ENCODE measurements around the gene EIF4E2.
A peak's percentile ranks its signal among the peaks of the same experiment; 100 is the strongest.

The EIF4E2 gene

GRCh38 chr2:232550354-232551249 is at the start of gene EIF4E2, which contains the start of gene TIGD1:
Gene EIF4E2 (plus strand): TSS chr2:232550689. CDS start chr2:232550725, 36 bp downstream.
Gene TIGD1 (minus strand): TSS chr2:232550557. CDS start chr2:232549882, 675 bp downstream.
- peak; percentile 78 for DNase-seq

GRCh38 chr2:232501331-232501771 is 49.1 kb upstream of the EIF4E2 start:
- DNase-seq = no peak

GRCh38 chr2:232501794-232502390 is 48.6 kb upstream of the EIF4E2 start:
- DNase-seq = no peak

- peak; percentile 20 for DNase-seq
These were observed 48.0 kb upstream of the EIF4E2 start for GRCh38 chr2:232502511-232502910.

GRCh38 chr2:232502911-232503808 is 47.3 kb upstream of the EIF4E2 start:
- no peak for DNase-seq

- no peak for DNase-seq
These were observed 46.6 kb upstream of the EIF4E2 start for GRCh38 chr2:232503809-232504323.

GRCh38 chr2:232504438-232504837 is 46.1 kb upstream of the EIF4E2 start:
- DNase-seq = no peak

- no peak for DNase-seq
These were observed 44.6 kb upstream of the EIF4E2 start for GRCh38 chr2:232505856-232506255.

- DNase-seq = no peak
These were observed 43.8 kb upstream of the EIF4E2 start for GRCh38 chr2:232506709-232507108.

GRCh38 chr2:232508251-232508650 is 42.2 kb upstream of the EIF4E2 start:
- no peak for DNase-seq

GRCh38 chr2:232511336-232511890 is 39.1 kb upstream of the EIF4E2 start:
- peak; percentile 34 for DNase-seq

GRCh38 chr2:232512602-232513001 is 37.9 kb upstream of the EIF4E2 start:
- DNase-seq = no peak

- DNase-seq = no peak
These were observed 37.1 kb upstream of the EIF4E2 start for GRCh38 chr2:232513353-232513752.

- DNase-seq = no peak
These were observed 34.9 kb upstream of the EIF4E2 start for GRCh38 chr2:232515639-232516038.

GRCh38 chr2:232516551-232516950 is 33.9 kb upstream of the EIF4E2 start:
- no peak for DNase-seq

- DNase-seq = no peak
These were observed 31.6 kb upstream of the EIF4E2 start for GRCh38 chr2:232518844-232519243.

- no peak for DNase-seq
These were observed 30.7 kb upstream of the EIF4E2 start, which contains the start of gene PRSS56 for GRCh38 chr2:232519581-232520438. Gene PRSS56 (plus strand): TSS chr2:232520388. CDS start chr2:232520599, 211 bp downstream.

- no peak for DNase-seq
These were observed 30.0 kb upstream of the EIF4E2 start for GRCh38 chr2:232520489-232520888.

- no peak for DNase-seq
These were observed 29.4 kb upstream of the EIF4E2 start for GRCh38 chr2:232521098-232521497.

GRCh38 chr2:232521959-232522622 is 28.4 kb upstream of the EIF4E2 start:
- DNase-seq = no peak
